Muscle of leg (tissue), 11 donors: Measurements from ENCODE around the gene CYP2E1. TPM values are rescaled to one million over a fixed set of nuclear protein-coding genes. Genes with fewer than 3 reads are reported as not detected.
"Not testable (repeated sequence)": the region's sequence is repeated elsewhere in the genome, so short reads cannot be mapped to it uniquely, and the experiment has no call there.

Source experiments
- DNase-seq: peaks from one replicate; pipeline ENCODE4 v3.0.0; 2013
- H3K27ac ChIP-seq: one replicate; pipeline ENCODE4 v1.5.1; 2013; ENCODE audit warnings: mild to moderate bottlenecking, low read length, control low read depth
- H3K27me3 ChIP-seq: one replicate; pipeline ENCODE4 v1.6.1; 2013; ENCODE audit warnings: low read length; ENCODE audit not compliant: control insufficient read depth, insufficient read depth
- H3K36me3 ChIP-seq: one replicate; pipeline ENCODE4 v1.6.1; 2013; ENCODE audit warnings: low read length; ENCODE audit not compliant: control insufficient read depth, insufficient read depth
- H3K4me1 ChIP-seq: one replicate; pipeline ENCODE4 v1.6.1; 2013; ENCODE audit warnings: low read length; ENCODE audit not compliant: control insufficient read depth, insufficient read depth
- H3K4me3 ChIP-seq: one replicate; pipeline ENCODE4 v1.5.1; 2013; ENCODE audit warnings: low read length, control low read depth
- H3K9me3 ChIP-seq: replicated peaks from 2 replicates; pipeline ENCODE4 v1.6.1; 2013; ENCODE audit warnings: low read depth, low read length; ENCODE audit not compliant: control insufficient read depth
- WGBS: methylation state at CpG from one replicate; pipeline ENCODE4 v1.1.5; 2013; ENCODE audit warnings: missing lambda C conversion rate; ENCODE audit not compliant: insufficient coverage; 5-methylcytosine and 5-hydroxymethylcytosine counted together
- polyA plus RNA-seq, 8 donors: library from polyadenylated mRNA; unstranded; fragments of 120-200 nt; gene quantifications; one replicate each; pipeline versions ENCODE4 v1.2.1 to v1.2.3, GENCODE V29; 2013; ENCODE audit warnings: inconsistent platforms in 1 of 8, low replicate concordance in 1 of 8; ENCODE audit not compliant: insufficient read length in 8 of 8, insufficient read depth in 1 of 8
- total RNA-seq: library from RNA; stranded (reverse); fragments of 120-200 nt; gene quantifications from one replicate; pipeline ENCODE4 v1.2.4, GENCODE V29; 2013

Gene CYP2E1
- total and polyA plus RNA-seq, 9 donors = 0.25 to 1.9 (median 1.1) TPM

DNA sequence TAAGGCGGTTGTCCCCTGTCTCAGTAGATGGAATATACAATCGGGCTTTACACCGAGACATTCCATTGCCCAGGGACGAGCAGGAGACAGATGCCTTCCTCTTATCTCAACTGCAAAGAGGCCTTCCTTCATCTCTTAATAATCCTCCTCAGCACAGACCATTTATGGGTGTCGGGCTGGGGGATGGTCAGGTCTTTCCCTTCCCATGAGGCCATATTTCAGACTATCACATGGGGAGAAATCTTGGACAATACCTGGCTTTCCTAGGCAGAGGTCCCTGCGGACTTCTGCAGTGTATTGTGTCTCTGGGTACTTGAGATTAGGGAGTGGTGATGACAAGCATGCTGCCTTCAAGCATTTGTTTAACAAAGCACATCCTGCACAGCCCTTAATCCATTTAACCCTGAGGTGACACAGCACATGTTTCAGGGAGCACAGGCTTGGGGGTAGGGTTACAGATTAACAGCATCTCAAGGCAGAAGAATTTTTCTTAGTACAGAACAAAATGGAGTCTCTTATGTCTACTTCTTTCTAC lies 14.3 kb downstream of the CYP2E1 start:
- not testable (repeated sequence) for H3K27ac ChIP-seq, H3K36me3 ChIP-seq, H3K4me1 ChIP-seq, DNase-seq, H3K9me3 ChIP-seq, H3K27me3 ChIP-seq, H3K4me3 ChIP-seq
- 66% methylated on average over 3 of the region's 6 CpGs for WGBS

DNA sequence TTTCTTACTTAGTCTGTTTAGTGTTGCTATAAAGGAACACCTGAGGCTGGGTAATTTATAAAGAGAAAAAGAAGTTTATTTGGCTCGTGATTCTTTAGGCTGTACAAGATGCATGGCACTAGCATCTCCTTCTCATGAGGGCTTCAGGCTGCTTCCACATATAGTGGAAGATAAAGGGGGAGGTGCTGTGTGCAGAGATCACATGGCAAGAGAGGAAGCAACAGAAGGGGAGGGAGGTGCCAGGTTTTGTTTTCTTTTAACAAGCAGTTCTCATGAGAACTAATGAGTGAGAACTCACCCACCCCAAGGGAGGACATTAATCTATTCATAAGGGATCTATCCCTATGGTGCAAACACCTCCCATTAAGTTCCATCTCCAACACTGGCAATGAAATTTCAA lies 17.3 kb downstream of the CYP2E1 start:
- H3K27ac ChIP-seq = no peak overlapping the region
- 100% methylated on average over 1 of the region's 1 CpG for WGBS
- H3K27me3 ChIP-seq = no peaks in the 10 kb centered on the region
- H3K4me1 ChIP-seq = no peaks in the 10 kb centered on the region
- no peaks in the 10 kb centered on the region for H3K9me3 ChIP-seq
- no peaks in the 10 kb centered on the region for H3K36me3 ChIP-seq
- no peak for DNase-seq
- H3K4me3 ChIP-seq = no peak overlapping the region

DNA sequence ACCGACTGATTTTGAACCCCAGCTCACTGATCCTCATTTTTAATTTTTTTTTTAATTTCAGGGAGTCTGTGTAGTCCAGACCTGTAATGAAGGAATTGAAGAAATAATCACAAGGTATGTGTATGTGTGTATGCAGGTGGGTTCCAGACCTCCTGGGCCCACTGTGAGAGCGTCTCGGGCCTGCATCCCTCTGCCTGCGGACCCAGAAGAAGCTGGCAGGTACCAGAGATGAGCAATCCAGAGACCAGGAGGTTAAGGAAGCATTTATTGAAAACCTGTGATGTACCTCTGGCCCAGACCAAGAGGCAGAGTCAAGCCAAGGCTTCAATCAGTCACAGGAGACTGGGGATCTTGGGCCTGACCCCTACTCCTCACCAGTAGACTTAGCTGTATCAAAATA lies 27.4 kb downstream of the CYP2E1 start:
- Histone ChIP-seq H3K27ac (no peak overlapping the region), H3K9me3 (no peaks in the 10 kb centered on the region), H3K4me3 (no peak overlapping the region), H3K27me3 (no peaks in the 10 kb centered on the region), H3K4me1 (no peaks in the 10 kb centered on the region), H3K36me3 (no peaks in the 10 kb centered on the region)
- DNase-seq = no peak
- WGBS = 87% methylated on average over 3 of the region's 4 CpGs

DNA sequence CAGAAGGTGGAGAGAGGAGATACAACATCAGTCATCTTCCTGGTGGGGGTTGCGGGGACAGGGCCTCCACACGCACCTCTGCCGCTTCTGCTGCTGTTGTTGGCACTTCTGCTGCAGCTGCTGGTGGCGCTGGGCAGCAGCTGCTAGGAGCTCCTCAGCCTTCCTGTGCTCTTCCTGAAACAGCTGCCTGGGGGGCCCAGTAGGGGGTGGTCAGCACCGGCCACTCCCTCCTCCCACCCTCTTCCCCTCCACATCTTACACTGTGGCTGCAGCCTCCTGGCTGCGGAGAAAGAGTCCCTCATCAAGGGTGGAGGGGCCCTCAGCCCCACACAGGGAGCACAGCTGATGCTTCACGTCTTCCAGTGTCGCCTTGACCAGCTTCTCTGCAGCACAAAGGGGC lies 28.4 kb downstream of the CYP2E1 start:
- H3K4me1 ChIP-seq = no peaks in the 10 kb centered on the region
- H3K27ac ChIP-seq = no peak overlapping the region
- whole genome bisulfite sequencing = 79% methylated on average over 7 of the region's 8 CpGs
- H3K4me3 ChIP-seq = no peak overlapping the region
- no peaks in the 10 kb centered on the region for H3K9me3 ChIP-seq
- H3K36me3 ChIP-seq = no peaks in the 10 kb centered on the region
- peaks cover 2% of the 10 kb centered on the region for H3K27me3 ChIP-seq
- no peak for DNase-seq

DNA sequence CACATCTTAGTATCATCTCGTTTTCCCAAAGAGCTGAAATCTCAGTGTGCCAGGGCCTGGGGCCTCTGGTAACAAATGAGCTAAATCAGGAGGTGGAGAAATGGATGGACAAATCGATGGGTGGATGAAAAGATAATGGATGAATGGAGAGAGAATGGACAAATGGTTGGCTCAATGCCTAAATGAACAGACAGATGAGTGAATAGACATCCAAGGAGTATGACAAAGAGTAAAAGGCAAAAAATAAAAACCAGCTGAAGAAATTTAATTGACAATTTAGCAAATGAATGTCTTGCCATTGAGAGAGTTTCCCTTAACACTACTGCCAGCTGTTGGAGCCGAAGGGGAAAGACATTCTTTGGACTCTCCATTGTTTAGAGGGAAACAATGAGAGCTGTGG lies 30.2 kb downstream of the CYP2E1 start:
- 22% methylated on average over 1 of the region's 3 CpGs for WGBS
- no peak overlapping the region for H3K4me3 ChIP-seq

DNA sequence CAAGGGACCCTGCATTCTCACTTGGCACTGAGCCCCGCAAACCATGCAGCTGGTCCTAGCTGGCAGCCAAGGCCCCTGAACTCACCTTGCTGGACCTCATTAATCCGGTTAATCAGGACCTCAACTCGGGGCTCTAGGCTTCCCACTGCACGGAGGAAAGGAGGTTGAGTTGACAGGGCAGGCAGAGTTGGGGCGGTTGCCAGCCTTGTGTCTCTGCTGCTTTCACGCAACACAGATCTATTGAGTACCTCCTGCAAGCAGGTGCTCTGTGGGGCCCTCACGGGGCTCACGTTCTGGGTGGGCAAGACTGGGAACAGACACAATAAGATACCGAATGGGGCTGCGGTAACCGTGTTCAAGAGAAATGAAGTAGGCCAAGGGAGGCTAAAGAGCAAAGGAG lies 32.1 kb downstream of the CYP2E1 start:
- H3K9me3 ChIP-seq = no peaks in the 10 kb centered on the region
- H3K4me1 ChIP-seq = no peaks in the 10 kb centered on the region
- H3K36me3 ChIP-seq = no peaks in the 10 kb centered on the region
- no peak for DNase-seq
- WGBS = 80% methylated on average over 11 of the region's 11 CpGs
- H3K27ac ChIP-seq = no peak overlapping the region
- H3K27me3 ChIP-seq = peaks cover 2% of the 10 kb centered on the region
- H3K4me3 ChIP-seq = no peak overlapping the region

More for the DNA sequence above, 30.2 kb downstream of the CYP2E1 start:
- peaks cover 2% of the 10 kb centered on the region for H3K27me3 ChIP-seq
- no peaks in the 10 kb centered on the region for H3K36me3 ChIP-seq
- H3K4me1 ChIP-seq = no peaks in the 10 kb centered on the region
- H3K9me3 ChIP-seq = no peaks in the 10 kb centered on the region
- H3K27ac ChIP-seq = no peak overlapping the region
- DNase-seq = no peak

DNA sequence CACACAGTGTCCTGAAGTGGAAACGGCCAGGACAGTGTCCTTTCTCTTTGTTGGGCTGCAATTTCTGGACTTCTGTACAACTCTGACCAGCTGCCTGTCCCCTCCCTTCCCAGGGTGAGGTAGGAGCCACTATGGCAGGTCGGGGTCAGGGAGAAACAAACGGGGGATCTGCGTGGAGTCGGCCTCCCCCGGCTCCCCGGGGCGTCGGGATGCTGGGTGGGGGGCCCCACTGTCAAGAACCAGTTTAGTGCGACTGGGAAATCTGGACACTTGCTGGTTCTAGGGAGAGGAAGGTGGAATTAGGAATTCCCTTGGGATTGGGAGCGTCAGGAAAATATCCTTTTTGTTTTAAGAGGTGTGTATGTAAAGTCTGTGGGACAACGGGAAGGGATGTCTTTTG lies 37.7 kb downstream of the CYP2E1 start:
- Histone ChIP-seq H3K9me3 (peaks cover 6% of the 10 kb centered on the region), H3K27ac (no peak overlapping the region), H3K27me3 (peaks cover 3% of the 10 kb centered on the region), H3K36me3 (no peaks in the 10 kb centered on the region), H3K4me1 (no peaks in the 10 kb centered on the region), H3K4me3 (no peak overlapping the region)
- WGBS = 86% methylated on average over 10 of the region's 12 CpGs
- DNase-seq = no peak

DNA sequence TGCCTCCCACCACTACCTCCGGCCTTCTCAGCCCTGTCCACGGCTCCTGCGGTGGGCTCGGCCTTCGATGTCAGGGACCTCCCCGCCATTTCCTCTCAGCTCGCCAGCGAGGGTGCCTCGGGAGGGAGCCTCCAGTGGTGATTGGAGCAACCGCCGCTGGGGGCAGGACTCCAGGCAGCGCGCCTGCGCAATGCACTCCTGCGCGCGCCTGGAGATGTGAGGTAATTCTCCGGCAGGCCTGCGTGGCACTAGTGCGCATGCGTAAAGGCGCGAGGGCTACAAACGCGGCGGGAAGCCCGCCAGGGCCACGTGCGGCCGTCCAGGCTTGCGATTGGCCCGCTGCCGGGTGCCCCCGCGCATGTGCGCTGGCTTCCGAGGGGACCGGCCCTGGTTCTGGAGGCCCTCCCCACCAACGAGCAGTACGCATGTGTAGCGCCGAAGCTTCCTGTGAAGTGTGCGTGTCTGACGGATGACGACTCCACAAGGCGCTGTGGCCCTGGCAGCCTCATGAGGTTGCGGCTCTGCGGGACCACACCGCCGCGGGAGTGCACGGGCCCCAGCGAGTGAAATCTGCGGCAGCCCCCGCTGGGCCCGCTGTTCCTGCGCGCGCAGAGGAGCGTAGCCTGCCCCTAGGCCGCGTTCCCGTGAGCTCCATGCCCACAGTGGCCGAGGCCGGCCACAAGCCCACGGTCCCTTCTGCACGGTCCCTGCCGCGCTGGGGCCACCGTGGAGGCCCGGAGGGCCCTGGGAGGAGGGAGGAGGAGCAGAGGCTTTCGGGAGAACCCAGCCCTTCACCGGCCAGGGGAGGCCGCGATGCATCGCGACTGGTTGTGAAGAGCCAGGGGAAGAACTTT lies 38.5 kb downstream of the CYP2E1 start, which contains the start of gene SYCE1:
Gene SYCE1, minus strand, starts transcription at position 143 of the 854 bp plus-strand sequence. Its CDS starts 54 bp downstream, at position 89.
- H3K27ac ChIP-seq = no peak within 1 kb of the TSS
- peaks cover 6% of the 10 kb centered on the region for H3K9me3 ChIP-seq
- no peak within 1 kb of the TSS for H3K4me3 ChIP-seq
- 65% methylated on average over 77 of the region's 77 CpGs for WGBS
- H3K4me1 ChIP-seq = no peaks in the 10 kb centered on the region
- no peaks in the 10 kb centered on the region for H3K36me3 ChIP-seq
- no peak for DNase-seq
- peaks cover 2% of the 10 kb centered on the region for H3K27me3 ChIP-seq

DNA sequence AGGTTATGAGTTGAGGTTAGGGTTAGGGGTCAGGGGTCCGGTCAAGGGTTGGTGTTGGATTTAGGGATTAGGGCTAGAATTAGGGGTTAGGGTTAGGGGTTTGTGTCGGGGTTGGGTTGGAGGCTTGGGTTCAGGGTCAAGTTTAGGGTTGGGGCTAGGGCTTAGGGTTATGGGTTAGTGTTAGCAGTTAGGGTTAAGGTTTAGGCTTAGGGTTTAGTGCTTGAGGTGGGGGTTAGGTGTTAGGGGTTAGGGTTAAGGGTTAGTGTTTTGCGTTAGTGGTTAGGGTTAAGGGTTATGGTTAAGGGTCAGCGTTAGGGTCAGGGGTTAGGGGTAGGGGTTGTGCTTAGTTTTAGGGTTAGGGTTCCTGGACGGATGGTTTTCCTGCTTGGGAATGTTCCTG lies 40.0 kb downstream of the CYP2E1 start:
- Histone ChIP-seq H3K4me3 (no peak overlapping the region), H3K9me3 (peaks cover 6% of the 10 kb centered on the region), H3K36me3 (no peaks in the 10 kb centered on the region), H3K4me1 (no peaks in the 10 kb centered on the region), H3K27me3 (peaks cover 2% of the 10 kb centered on the region), H3K27ac (no peak overlapping the region)
- 89% methylated on average over 2 of the region's 5 CpGs for WGBS
- no peak for DNase-seq

DNA sequence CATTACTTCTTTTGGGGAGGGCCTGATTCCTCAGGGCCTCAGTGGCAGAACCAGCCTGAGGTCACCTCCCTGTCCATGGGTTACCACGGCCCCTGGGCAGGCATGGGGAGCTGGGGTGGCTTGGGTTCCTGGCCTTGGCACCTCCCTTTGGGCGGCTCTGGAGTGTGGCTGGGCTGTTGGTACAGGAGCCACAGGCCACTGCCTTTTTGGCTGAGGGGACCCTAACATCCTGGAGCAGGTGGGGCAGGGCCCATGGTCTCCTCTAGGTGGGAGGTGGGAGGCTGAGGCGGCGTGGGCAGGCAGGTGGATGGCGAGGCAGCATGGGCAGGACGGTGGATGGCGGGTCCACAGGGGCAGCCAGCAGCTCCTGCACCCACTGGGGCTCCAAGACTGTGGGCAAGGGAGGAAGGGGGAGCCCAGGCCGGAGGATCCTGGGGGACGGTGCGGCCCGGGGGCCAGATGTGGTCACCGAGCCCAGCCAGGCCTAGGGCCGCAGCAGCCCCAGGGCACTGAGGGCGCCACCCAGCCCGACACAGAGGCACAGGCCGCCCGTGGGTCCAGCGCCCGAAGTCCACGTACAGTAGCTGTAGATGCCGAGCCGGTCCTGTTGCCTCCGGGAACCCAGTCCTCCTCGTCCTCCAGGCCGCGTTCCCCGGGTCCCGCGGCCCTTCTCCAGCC lies 40.6 kb downstream of the CYP2E1 start:
- Histone ChIP-seq H3K36me3 (no peaks in the 10 kb centered on the region), H3K4me1 (no peaks in the 10 kb centered on the region), H3K27ac (no peak overlapping the region), H3K27me3 (peaks cover 2% of the 10 kb centered on the region), H3K9me3 (peaks cover 6% of the 10 kb centered on the region), H3K4me3 (no peak overlapping the region)
- DNase-seq = no peak
- WGBS = 90% methylated on average over 27 of the region's 29 CpGs
